Measurements from ENCODE around the gene CCDC120. TPM values are rescaled to one million over a fixed set of nuclear protein-coding genes. Genes with fewer than 3 reads are reported as not detected.

CCDC120 gene
- polyA plus RNA-seq, 3 donors = 0.11 to 0.89 TPM; not detected in 1

- TF ChIP-seq, protein P1, sequence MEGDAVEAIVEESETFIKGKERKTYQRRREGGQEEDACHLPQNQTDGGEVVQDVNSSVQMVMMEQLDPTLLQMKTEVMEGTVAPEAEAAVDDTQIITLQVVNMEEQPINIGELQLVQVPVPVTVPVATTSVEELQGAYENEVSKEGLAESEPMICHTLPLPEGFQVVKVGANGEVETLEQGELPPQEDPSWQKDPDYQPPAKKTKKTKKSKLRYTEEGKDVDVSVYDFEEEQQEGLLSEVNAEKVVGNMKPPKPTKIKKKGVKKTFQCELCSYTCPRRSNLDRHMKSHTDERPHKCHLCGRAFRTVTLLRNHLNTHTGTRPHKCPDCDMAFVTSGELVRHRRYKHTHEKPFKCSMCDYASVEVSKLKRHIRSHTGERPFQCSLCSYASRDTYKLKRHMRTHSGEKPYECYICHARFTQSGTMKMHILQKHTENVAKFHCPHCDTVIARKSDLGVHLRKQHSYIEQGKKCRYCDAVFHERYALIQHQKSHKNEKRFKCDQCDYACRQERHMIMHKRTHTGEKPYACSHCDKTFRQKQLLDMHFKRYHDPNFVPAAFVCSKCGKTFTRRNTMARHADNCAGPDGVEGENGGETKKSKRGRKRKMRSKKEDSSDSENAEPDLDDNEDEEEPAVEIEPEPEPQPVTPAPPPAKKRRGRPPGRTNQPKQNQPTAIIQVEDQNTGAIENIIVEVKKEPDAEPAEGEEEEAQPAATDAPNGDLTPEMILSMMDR (IDR thresholded peaks at IDR 0.05) = no peak
- H3K9me3 ChIP-seq (replicated peaks in 1 of 2; ENCODE audit: control insufficient read depth in 1 of 2, insufficient read depth in 1 of 2, low read length in 2 of 2) = no peaks in the 10 kb centered on the region
- peaks cover 15 to 16% of the 10 kb centered on the region in 2 donors for H3K4me1 ChIP-seq (ENCODE audit: control insufficient read depth in 1 of 2, insufficient read depth in 2 of 2, low read length in 2 of 2)
- H2AFZ ChIP-seq (ENCODE audit: insufficient read depth, low read depth, low read length, poor library complexity, severe bottlenecking) = no peak overlapping the region
- H3K36me3 ChIP-seq (replicated peaks in 1 of 2; ENCODE audit: control insufficient read depth in 1 of 2, insufficient read depth in 2 of 2, low read length in 2 of 2) = peaks cover 18 to 22% of the 10 kb centered on the region in 2 donors
- H3K27me3 ChIP-seq (ENCODE audit: control insufficient read depth in 2 of 2, insufficient read depth in 2 of 2, low read length in 2 of 2) = no peaks in the 10 kb centered on the region
- peaks cover 19% of the 10 kb centered on the region for H3K4me1 Mint-ChIP-seq
- no peak overlapping the region for H3K27ac Mint-ChIP-seq
- H3K4me3 Mint-ChIP-seq = peak overlapping the region in 1 of 2 donors; percentile 46
- no peak overlapping the region for H3K27ac ChIP-seq (ENCODE audit: low read depth in 1 of 2, low read length in 2 of 2)
- H3K79me2 ChIP-seq (ENCODE audit: insufficient read depth, low read length) = no peaks in the 10 kb centered on the region
- peaks cover 16% of the 10 kb centered on the region in 2 donors for H3K36me3 Mint-ChIP-seq
- H3K27me3 Mint-ChIP-seq (ENCODE audit: low read depth in 3 of 3) = peaks cover 2 to 11% (median 2%) of the 10 kb centered on the region in 3 donors
- H3K4me3 ChIP-seq (replicated peaks in 1 of 3; ENCODE audit: low read depth in 2 of 3, low read length in 3 of 3) = no peak overlapping the region
- no peak overlapping the region for H3K4me2 ChIP-seq (replicated peaks; ENCODE audit: extremely low read depth, low read length, poor library complexity, severe bottlenecking)
- intact Hi-C loops (cut with micrococcal nuclease) = no loop called here
- no peak overlapping the region for H3K9ac ChIP-seq (ENCODE audit: insufficient read depth, low read length, poor library complexity, severe bottlenecking)
- no peak for DNase-seq
- H3K9me3 Mint-ChIP-seq = peaks cover 0 to 11% (median 6%) of the 10 kb centered on the region in 7 donors
- H4K20me1 ChIP-seq (ENCODE audit: insufficient read depth, low read length) = no peaks in the 10 kb centered on the region
- 77% methylated on average over 27 of the region's 63 CpGs for WGBS (ENCODE audit: insufficient coverage)
These were observed 13.3 kb downstream of the CCDC120 start for GRCh38 chrX:49071877-49072711.

DNA sequence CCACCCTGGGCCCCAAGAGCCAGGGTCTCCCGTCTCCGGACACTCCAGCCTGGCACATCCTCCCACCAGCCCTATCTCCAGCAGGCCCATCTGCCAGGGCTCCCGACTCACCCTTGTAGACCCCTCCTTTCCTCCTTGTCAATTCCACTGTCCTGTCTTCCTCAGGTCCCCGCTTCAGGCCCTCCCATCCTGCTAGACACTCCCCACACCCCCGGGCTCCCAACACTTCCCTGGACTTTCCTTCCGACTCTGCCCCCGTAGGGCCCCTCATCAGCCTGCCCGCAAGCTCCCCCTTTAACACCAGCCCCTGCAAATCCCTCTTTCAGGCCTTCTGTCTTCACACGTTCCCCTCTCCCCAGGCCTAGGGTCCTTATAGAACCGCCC is 13.9 kb downstream of the CCDC120 start:
- Histone ChIP-seq H3K9me3 (replicated peaks in 1 of 2; ENCODE audit: control insufficient read depth in 1 of 2, insufficient read depth in 1 of 2, low read length in 2 of 2) (no peaks in the 10 kb centered on the region), H3K9ac (ENCODE audit: insufficient read depth, low read length, poor library complexity, severe bottlenecking) (no peak overlapping the region), H2AFZ (ENCODE audit: insufficient read depth, low read depth, low read length, poor library complexity, severe bottlenecking) (no peak overlapping the region), H3K79me2 (ENCODE audit: insufficient read depth, low read length) (no peaks in the 10 kb centered on the region), H3K36me3 (replicated peaks in 1 of 2; ENCODE audit: control insufficient read depth in 1 of 2, insufficient read depth in 2 of 2, low read length in 2 of 2) (peaks cover 24 to 28% of the 10 kb centered on the region in 2 donors), H3K27me3 (ENCODE audit: control insufficient read depth in 2 of 2, insufficient read depth in 2 of 2, low read length in 2 of 2) (no peaks in the 10 kb centered on the region), H3K4me2 (replicated peaks; ENCODE audit: extremely low read depth, low read length, poor library complexity, severe bottlenecking) (no peak overlapping the region), H3K4me1 (ENCODE audit: control insufficient read depth in 1 of 2, insufficient read depth in 2 of 2, low read length in 2 of 2) (peaks cover 15 to 16% of the 10 kb centered on the region in 2 donors), H3K4me3 (replicated peaks in 1 of 3; ENCODE audit: low read depth in 2 of 3, low read length in 3 of 3) (no peak overlapping the region), H3K27ac (ENCODE audit: low read depth in 1 of 2, low read length in 2 of 2) (no peak overlapping the region), H4K20me1 (ENCODE audit: insufficient read depth, low read length) (no peaks in the 10 kb centered on the region)
- Mint-ChIP-seq H3K36me3 (peaks cover 22% of the 10 kb centered on the region in 2 donors), H3K27ac (no peak overlapping the region), H3K4me1 (peaks cover 19% of the 10 kb centered on the region), H3K4me3 (no peak overlapping the region), H3K9me3 (peaks cover 0 to 11% (median 6%) of the 10 kb centered on the region in 7 donors), H3K27me3 (ENCODE audit: low read depth in 3 of 3) (peaks cover 2 to 11% (median 2%) of the 10 kb centered on the region in 3 donors)
- no peak for DNase-seq
- intact Hi-C loops (cut with micrococcal nuclease) = no loop called here
- 86% methylated on average over 4 of the region's 10 CpGs for WGBS (ENCODE audit: insufficient coverage)
- TF ChIP-seq, protein P1 (IDR thresholded peaks at IDR 0.05) = no peak

All from CD14-positive monocyte (primary cell).